ENCODE data around the gene ARHGAP22. TPM values are rescaled to one million over a fixed set of nuclear protein-coding genes. Genes with fewer than 3 reads are reported as not detected.

Gene ARHGAP22
- total RNA-seq, 4 donors from 2014 or later, result 7.7 to 16.5 (median 14.3) TPM

GRCh38 chr10:48450233-48450740 is 154.6 kb downstream of the ARHGAP22 start:
- TF ChIP-seq CTCF (IDR thresholded peaks at IDR 0.05) (no peak), EP300 (IDR thresholded peaks at IDR 0.05) (no peak)
- Histone ChIP-seq H3K27me3 (no peaks in the 10 kb centered on the region), H3K4me1 (no peaks in the 10 kb centered on the region), H3K27ac (no peak overlapping the region), H3K9me3 (no peaks in the 10 kb centered on the region), H3K4me3 (no peak overlapping the region), H3K36me3 (peaks cover 0 to 13% (median 0%) of the 10 kb centered on the region in 3 donors)
- DNase-seq (ENCODE audit: low spot score in 2 of 2), result no peak
- 96 to 99% methylated on average over 28 to 37 of the region's 49 CpGs for WGBS, 2 donors

DNA sequence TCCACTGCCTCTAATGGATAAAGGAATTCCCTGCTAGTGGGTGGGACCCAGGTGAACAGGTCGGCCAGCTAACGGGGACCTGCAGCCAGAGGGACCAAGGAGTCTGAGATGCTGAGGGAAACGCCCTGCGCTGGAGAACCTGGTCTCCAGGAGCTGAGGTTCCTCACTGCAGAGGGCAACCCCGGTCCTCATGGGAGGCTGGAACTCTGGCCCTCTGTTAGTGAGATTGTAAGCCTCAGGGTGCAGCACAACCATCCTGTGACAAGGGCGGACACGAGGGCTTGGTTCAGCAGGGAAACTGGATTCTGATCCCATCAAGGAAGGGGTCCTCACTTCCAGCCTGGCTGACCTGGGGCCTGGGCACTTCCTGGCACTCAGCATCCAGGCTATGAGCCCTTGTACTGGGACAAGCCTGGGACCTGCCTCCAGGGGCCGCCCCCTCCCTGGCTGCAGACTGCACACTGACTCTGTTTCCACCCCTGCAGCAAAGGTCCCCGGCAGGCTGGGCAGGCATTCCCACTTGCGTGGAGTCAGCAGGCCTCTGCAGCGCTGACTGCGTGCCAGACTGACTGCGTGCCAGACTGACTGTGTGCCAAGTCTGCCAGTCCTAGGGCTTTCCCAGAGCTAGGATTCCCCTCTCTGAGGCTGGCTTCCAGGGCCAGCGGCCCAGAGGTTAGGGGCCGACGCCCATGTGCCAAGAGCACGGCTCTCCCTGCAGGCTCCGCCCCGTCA is 155.2 kb downstream of the ARHGAP22 start:
- DNase-seq (ENCODE audit: low spot score in 2 of 2), result no peak
- no peak for TF ChIP-seq CTCF (IDR thresholded peaks at IDR 0.05)
- H3K4me3 ChIP-seq, result no peak overlapping the region
- no peaks in the 10 kb centered on the region for H3K4me1 ChIP-seq
- H3K9me3 ChIP-seq, result no peaks in the 10 kb centered on the region
- no peaks in the 10 kb centered on the region for H3K27me3 ChIP-seq
- WGBS, 2 donors, result 87 to 89% methylated on average over 4 to 10 of the region's 19 CpGs
- no peak overlapping the region for H3K27ac ChIP-seq
- peaks cover 0 to 13% (median 0%) of the 10 kb centered on the region in 3 donors for H3K36me3 ChIP-seq

DNA sequence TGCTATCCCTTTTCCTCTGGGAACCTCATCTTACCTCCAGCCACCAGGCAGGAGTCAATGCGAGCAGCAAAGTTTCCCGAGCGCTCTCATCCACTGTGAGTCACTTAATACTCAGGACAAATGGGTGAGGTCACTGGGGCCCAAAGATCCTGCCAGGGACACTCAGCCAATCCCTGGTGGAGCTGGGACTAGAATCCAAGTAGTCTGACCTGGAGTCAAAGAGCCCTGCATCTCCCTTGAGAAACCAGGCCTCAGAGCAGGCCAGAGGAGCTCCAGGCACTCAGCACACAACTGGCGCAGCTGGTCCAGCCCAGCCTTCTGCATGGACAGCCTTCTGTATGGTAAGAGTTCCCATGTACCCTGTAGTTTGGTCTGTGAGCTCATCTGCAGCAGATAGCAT is 156.1 kb downstream of the ARHGAP22 start:
- H3K36me3 ChIP-seq, result peaks cover 0 to 13% (median 0%) of the 10 kb centered on the region in 3 donors
- H3K4me1 ChIP-seq, result no peaks in the 10 kb centered on the region
- no peaks in the 10 kb centered on the region for H3K9me3 ChIP-seq
- no peak for DNase-seq (ENCODE audit: low spot score in 2 of 2)
- no peak overlapping the region for H3K4me3 ChIP-seq
- H3K27me3 ChIP-seq, result no peaks in the 10 kb centered on the region
- 94 to 97% methylated on average over 3 to 4 of the region's 4 CpGs for WGBS, 2 donors
- TF ChIP-seq CTCF (IDR thresholded peaks at IDR 0.05) (no peak), EP300 (IDR thresholded peaks at IDR 0.05) (no peak)
- no peak overlapping the region for H3K27ac ChIP-seq

DNA sequence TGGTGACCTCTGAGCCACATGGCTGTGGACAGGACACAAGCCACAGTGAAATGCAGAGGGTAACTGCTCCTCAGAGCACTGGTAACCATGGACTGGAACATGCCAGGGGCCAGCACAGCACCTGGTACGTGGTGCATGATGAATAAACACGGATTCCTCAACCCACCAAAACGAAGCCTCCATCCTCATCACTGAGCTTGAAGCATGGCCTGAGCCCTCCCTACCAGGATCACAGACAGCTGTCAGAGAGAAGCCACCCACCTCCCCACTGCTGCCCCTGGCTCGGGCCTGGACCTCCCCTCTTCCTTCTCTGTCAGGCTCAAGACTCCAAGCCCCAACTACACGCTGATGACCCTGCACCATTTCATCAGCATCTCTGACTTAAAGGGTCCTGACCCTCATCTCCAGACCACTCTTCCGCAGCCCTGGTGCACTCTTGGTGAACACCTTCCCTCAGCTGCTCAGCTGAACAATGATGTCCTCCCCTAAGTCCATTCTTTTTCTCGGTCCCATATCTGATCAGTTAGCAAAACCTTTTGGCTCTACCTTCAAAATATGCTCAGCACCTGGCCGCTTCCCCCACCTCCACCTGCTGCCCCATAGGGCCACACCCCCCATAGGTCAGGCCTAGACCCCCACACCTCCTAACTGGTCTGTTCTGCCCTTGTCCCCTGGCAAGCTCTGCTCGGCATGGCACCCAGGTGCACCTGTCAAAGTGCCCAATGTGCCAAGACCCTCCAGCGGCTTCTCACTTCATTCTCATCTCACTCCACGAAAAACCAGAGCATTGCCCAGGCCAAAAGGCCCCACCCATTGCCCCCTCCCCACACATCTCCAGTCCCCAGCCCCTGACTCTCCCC is 157.3 kb downstream of the ARHGAP22 start:
- no peak for DNase-seq (ENCODE audit: low spot score in 2 of 2)
- Histone ChIP-seq H3K4me1 (no peaks in the 10 kb centered on the region), H3K9me3 (no peaks in the 10 kb centered on the region), H3K27ac (no peak overlapping the region), H3K4me3 (no peak overlapping the region), H3K27me3 (no peaks in the 10 kb centered on the region), H3K36me3 (peaks cover 0 to 13% (median 0%) of the 10 kb centered on the region in 3 donors)
- WGBS, 2 donors, result 92 to 93% methylated on average over 11 of the region's 11 CpGs
- TF ChIP-seq POLR2A (IDR thresholded peaks at IDR 0.05) (no peak), EP300 (IDR thresholded peaks at IDR 0.05) (no peak), CTCF (IDR thresholded peaks at IDR 0.05) (no peak)

- Histone ChIP-seq H3K27me3 (no peaks in the 10 kb centered on the region), H3K36me3 (peaks cover 0 to 13% (median 0%) of the 10 kb centered on the region in 3 donors), H3K27ac (no peak overlapping the region), H3K9me3 (no peaks in the 10 kb centered on the region), H3K4me1 (no peaks in the 10 kb centered on the region), H3K4me3 (no peak overlapping the region)
- DNase-seq (ENCODE audit: low spot score in 2 of 2), result no peak
- no peak for TF ChIP-seq POLR2A (IDR thresholded peaks at IDR 0.05)
- no peak for TF ChIP-seq CTCF (IDR thresholded peaks at IDR 0.05)
- no peak for TF ChIP-seq EP300 (IDR thresholded peaks at IDR 0.05)
- WGBS, 2 donors, result 80 to 82% methylated on average over 7 of the region's 7 CpGs
Measured at GRCh38 chr10:48446785-48447184, 158.1 kb downstream of the ARHGAP22 start.

Data from tibial nerve (tissue), 4 donors.